Trophoblast cell (in vitro differentiated cells and primary cell): ENCODE data around the gene UBA6.

ENCODE experiments used
- DNase-seq, 2 donors: peaks; one replicate each; pipeline ENCODE4 v3.0.0-alpha.2; 2016
- H2AFZ ChIP-seq: 2 replicates; pipeline ENCODE4 v1.6.1; 2013; ENCODE audit warnings: low read length, moderate library complexity, mild to moderate bottlenecking; ENCODE audit not compliant: insufficient read depth, poor library complexity
- H2AK5ac ChIP-seq: 2 replicates; pipeline ENCODE4 v1.6.1; 2013; ENCODE audit warnings: mild to moderate bottlenecking, low read length
- H2BK120ac ChIP-seq: 2 replicates; pipeline ENCODE4 v1.6.1; 2013; ENCODE audit warnings: low read length, mild to moderate bottlenecking, moderate library complexity; ENCODE audit not compliant: insufficient read depth, poor library complexity
- H2BK12ac ChIP-seq: 2 replicates; pipeline ENCODE4 v1.6.1; 2013; ENCODE audit warnings: mild to moderate bottlenecking, low read length, moderate library complexity
- H2BK5ac ChIP-seq: 2 replicates; pipeline ENCODE4 v1.6.1; 2013; ENCODE audit warnings: low read length, low read depth, moderate library complexity, mild to moderate bottlenecking; ENCODE audit not compliant: poor library complexity
- H3K14ac ChIP-seq: 2 replicates; pipeline ENCODE4 v1.6.1; 2013; ENCODE audit warnings: mild to moderate bottlenecking, low read length
- H3K18ac ChIP-seq: 2 replicates; pipeline ENCODE4 v1.6.1; 2013; ENCODE audit warnings: mild to moderate bottlenecking, low read length
- H3K23ac ChIP-seq: 2 replicates; pipeline ENCODE4 v1.6.1; 2013; ENCODE audit warnings: low read length
- H3K27ac ChIP-seq: 2 replicates; pipeline ENCODE4 v1.5.1; 2013; ENCODE audit warnings: low read depth, mild to moderate bottlenecking, inconsistent platforms, low read length, moderate library complexity
- H3K27me3 ChIP-seq: 2 replicates; pipeline ENCODE4 v1.6.1; 2013; ENCODE audit warnings: inconsistent platforms, mild to moderate bottlenecking, low read length, moderate library complexity; ENCODE audit not compliant: insufficient read depth
- H3K36me3 ChIP-seq, 2 experiments: 1 replicate in 1 of 2; 2 replicates in 1 of 2; pipeline ENCODE4 v1.6.1; 2013; ENCODE audit warnings: low read length in 2 of 2, mild to moderate bottlenecking in 2 of 2, moderate library complexity in 1 of 2; ENCODE audit not compliant: insufficient read depth in 2 of 2, control insufficient read depth in 1 of 2
- H3K4ac ChIP-seq: 2 replicates; pipeline ENCODE4 v1.6.1; 2013; ENCODE audit warnings: low read depth, mild to moderate bottlenecking, low read length, moderate library complexity
- H3K4me1 ChIP-seq, 2 experiments: 1 replicate in 1 of 2; 2 replicates in 1 of 2; pipeline ENCODE4 v1.6.1; 2013; ENCODE audit warnings: low read length in 2 of 2, mild to moderate bottlenecking in 2 of 2, moderate library complexity in 1 of 2; ENCODE audit not compliant: insufficient read depth in 2 of 2, control insufficient read depth in 1 of 2
- H3K4me2 ChIP-seq: 2 replicates; pipeline ENCODE4 v1.6.1; 2013; ENCODE audit warnings: inconsistent platforms, mild to moderate bottlenecking, low read length, moderate library complexity
- H3K4me3 ChIP-seq: 2 replicates; pipeline ENCODE4 v1.5.1; 2013; ENCODE audit warnings: mild to moderate bottlenecking, low read depth, low read length, inconsistent platforms
- H3K79me1 ChIP-seq: one replicate; pipeline ENCODE4 v1.6.1; 2013; ENCODE audit warnings: low read length
- H3K79me2 ChIP-seq: 2 replicates; pipeline ENCODE4 v1.6.1; 2013; ENCODE audit warnings: low read length, mild to moderate bottlenecking; ENCODE audit not compliant: control insufficient read depth, insufficient read depth, poor library complexity
- H3K9ac ChIP-seq: 2 replicates; pipeline ENCODE4 v1.6.1; 2013; ENCODE audit warnings: mild to moderate bottlenecking, low read length
- H3K9me3 ChIP-seq: 2 replicates; pipeline ENCODE4 v1.6.1; 2013; ENCODE audit warnings: low read depth, mild to moderate bottlenecking, control low read depth, inconsistent platforms, low read length; ENCODE audit not compliant: insufficient read depth
- H4K12ac ChIP-seq: 2 replicates; pipeline ENCODE4 v1.6.1; 2013; ENCODE audit warnings: low read depth, mild to moderate bottlenecking, low read length, moderate library complexity
- H4K8ac ChIP-seq: 2 replicates; pipeline ENCODE4 v1.6.1; 2013; ENCODE audit warnings: low read depth, mild to moderate bottlenecking, low read length, moderate library complexity
- H4K91ac ChIP-seq: one replicate; pipeline ENCODE4 v1.6.1; 2013; ENCODE audit warnings: low read depth, mild to moderate bottlenecking, low read length, moderate library complexity
- WGBS: extraction: QIAGEN DNeasy Blood & Tissue Kit; methylation state at CpG from one replicate; pipeline ENCODE4 v1.1.7; 2013; ENCODE audit warnings: missing lambda C conversion rate; ENCODE audit not compliant: insufficient read length, insufficient coverage; ENCODE audit errors: extremely low coverage; 5-methylcytosine and 5-hydroxymethylcytosine counted together

The UBA6 gene

GRCh38 chr4:67674098-67674497 lies 26.9 kb downstream of the UBA6 start:
- Histone ChIP-seq H3K14ac (no peak overlapping the region), H3K9ac (no peak overlapping the region), H2AK5ac (no peak overlapping the region), H2BK5ac (no peak overlapping the region), H2BK12ac (no peak overlapping the region), H4K12ac (peak overlapping the region; percentile 11), H3K27me3 (no peaks in the 10 kb centered on the region), H3K18ac (no peak overlapping the region), H3K79me2 (no peaks in the 10 kb centered on the region), H3K79me1 (no peaks in the 10 kb centered on the region), H4K8ac (no peak overlapping the region), H4K91ac (no peak overlapping the region), H2AFZ (no peak overlapping the region), H3K23ac (no peak overlapping the region), H3K4me2 (no peak overlapping the region), H3K4ac (no peak overlapping the region), H2BK120ac (no peak overlapping the region), H3K36me3 (peaks cover 10 to 12% of the 10 kb centered on the region in 2 experiments), H3K27ac (peak overlapping the region; percentile 61), H3K4me3 (no peak overlapping the region), H3K9me3 (no peaks in the 10 kb centered on the region), H3K4me1 (no peaks in the 10 kb centered on the region)
- peak; percentile 38 to 78 for DNase-seq
- no CpG with 5 or more reads among the region's 2 CpGs for WGBS

- Histone ChIP-seq H2AK5ac (no peak overlapping the region), H3K23ac (no peak overlapping the region), H3K4me2 (no peak overlapping the region), H3K36me3 (peaks cover 11 to 12% of the 10 kb centered on the region in 2 experiments), H4K91ac (no peak overlapping the region), H3K79me2 (no peaks in the 10 kb centered on the region), H3K9ac (no peak overlapping the region), H3K4me1 (no peaks in the 10 kb centered on the region), H3K27me3 (no peaks in the 10 kb centered on the region), H4K8ac (no peak overlapping the region), H3K79me1 (no peaks in the 10 kb centered on the region), H3K4ac (no peak overlapping the region), H2AFZ (no peak overlapping the region), H2BK12ac (no peak overlapping the region), H4K12ac (no peak overlapping the region), H3K14ac (no peak overlapping the region), H2BK120ac (no peak overlapping the region), H3K27ac (no peak overlapping the region), H3K9me3 (no peaks in the 10 kb centered on the region), H2BK5ac (no peak overlapping the region), H3K18ac (no peak overlapping the region), H3K4me3 (no peak overlapping the region)
- no CpG with 5 or more reads among the region's 3 CpGs for WGBS
- no peak for DNase-seq
Observed at GRCh38 chr4:67668315-67668714, 32.6 kb downstream of the UBA6 start.

GRCh38 chr4:67660418-67660817 lies 40.5 kb downstream of the UBA6 start:
- H3K27me3 ChIP-seq: no peaks in the 10 kb centered on the region
- no peak overlapping the region for H3K23ac ChIP-seq
- H4K12ac ChIP-seq: no peak overlapping the region
- no peak overlapping the region for H3K18ac ChIP-seq
- no peak overlapping the region for H2BK12ac ChIP-seq
- peaks cover 10% of the 10 kb centered on the region for H3K9me3 ChIP-seq
- H4K91ac ChIP-seq: no peak overlapping the region
- no CpG with 5 or more reads among the region's 4 CpGs for WGBS
- no peaks in the 10 kb centered on the region for H3K4me1 ChIP-seq
- no peaks in the 10 kb centered on the region for H3K79me2 ChIP-seq
- no peak overlapping the region for H2AK5ac ChIP-seq
- no peak overlapping the region for H3K4ac ChIP-seq
- no peak overlapping the region for H3K14ac ChIP-seq
- H3K4me2 ChIP-seq: no peak overlapping the region
- no peak overlapping the region for H3K9ac ChIP-seq
- no peak overlapping the region for H2AFZ ChIP-seq
- peaks cover 12 to 19% of the 10 kb centered on the region in 2 experiments for H3K36me3 ChIP-seq
- no peak overlapping the region for H4K8ac ChIP-seq
- no peak for DNase-seq
- no peak overlapping the region for H3K4me3 ChIP-seq
- H2BK5ac ChIP-seq: no peak overlapping the region
- no peaks in the 10 kb centered on the region for H3K79me1 ChIP-seq
- H2BK120ac ChIP-seq: no peak overlapping the region
- no peak overlapping the region for H3K27ac ChIP-seq

GRCh38 chr4:67659065-67659464 lies 41.9 kb downstream of the UBA6 start:
- Histone ChIP-seq H2BK12ac (no peak overlapping the region), H4K8ac (no peak overlapping the region), H3K4ac (no peak overlapping the region), H3K4me2 (no peak overlapping the region), H2AFZ (no peak overlapping the region), H3K4me3 (no peak overlapping the region), H3K79me1 (no peaks in the 10 kb centered on the region), H3K14ac (no peak overlapping the region), H2BK120ac (no peak overlapping the region), H2AK5ac (no peak overlapping the region), H3K23ac (no peak overlapping the region), H3K18ac (no peak overlapping the region), H3K4me1 (no peaks in the 10 kb centered on the region), H3K9ac (no peak overlapping the region), H3K79me2 (no peaks in the 10 kb centered on the region), H3K27ac (no peak overlapping the region), H3K9me3 (peaks cover 10% of the 10 kb centered on the region), H4K91ac (no peak overlapping the region), H3K27me3 (no peaks in the 10 kb centered on the region), H4K12ac (no peak overlapping the region), H3K36me3 (peaks cover 12 to 19% of the 10 kb centered on the region in 2 experiments), H2BK5ac (no peak overlapping the region)
- no peak for DNase-seq
- no CpG with 5 or more reads among the region's 2 CpGs for WGBS
